Muscle of back (tissue), 11 donors: ENCODE data around the gene HS3ST3A1. TPM values are rescaled to one million over a fixed set of nuclear protein-coding genes. Genes with fewer than 3 reads are reported as not detected.
A peak's percentile ranks its signal among the peaks of the same experiment; 100 is the strongest.

Source experiments
- DNase-seq, 3 donors: peaks; one replicate each; pipeline versions ENCODE4 v3.0.0 to v3.0.0-alpha.2; 2013
- polyA plus RNA-seq, 10 donors: library from polyadenylated mRNA; unstranded; fragments of 120-200 nt; gene quantifications; one replicate each; pipeline ENCODE4 v1.2.1, GENCODE V29; 2013; ENCODE audit not compliant: insufficient read length in 10 of 10

HS3ST3A1 gene
- polyA plus RNA-seq, 10 donors: 0.79 to 4.4 (median 2.3) TPM

GRCh38 chr17:13495423-13495822, 106.3 kb downstream of the HS3ST3A1 start:
- no peak for DNase-seq

DNA sequence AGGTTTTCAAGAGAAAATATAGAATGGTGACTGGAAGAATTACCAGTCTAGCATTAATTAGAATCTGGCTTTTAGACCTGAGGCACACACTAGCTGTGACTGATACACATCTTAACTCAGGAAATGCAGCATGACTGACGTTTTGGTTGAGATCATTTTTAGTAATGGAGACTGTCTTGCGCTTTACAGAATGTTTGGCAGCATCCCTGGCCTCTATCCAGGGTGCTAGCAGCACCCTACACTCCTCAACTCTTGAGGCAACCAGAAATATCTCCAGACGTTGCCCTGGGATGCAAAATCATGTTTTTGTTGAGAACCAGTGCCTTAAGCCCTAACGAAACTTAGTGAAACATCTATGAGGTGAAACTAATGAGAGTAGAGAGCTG, 109.0 kb downstream of the HS3ST3A1 start:
- DNase-seq: no peak

DNA sequence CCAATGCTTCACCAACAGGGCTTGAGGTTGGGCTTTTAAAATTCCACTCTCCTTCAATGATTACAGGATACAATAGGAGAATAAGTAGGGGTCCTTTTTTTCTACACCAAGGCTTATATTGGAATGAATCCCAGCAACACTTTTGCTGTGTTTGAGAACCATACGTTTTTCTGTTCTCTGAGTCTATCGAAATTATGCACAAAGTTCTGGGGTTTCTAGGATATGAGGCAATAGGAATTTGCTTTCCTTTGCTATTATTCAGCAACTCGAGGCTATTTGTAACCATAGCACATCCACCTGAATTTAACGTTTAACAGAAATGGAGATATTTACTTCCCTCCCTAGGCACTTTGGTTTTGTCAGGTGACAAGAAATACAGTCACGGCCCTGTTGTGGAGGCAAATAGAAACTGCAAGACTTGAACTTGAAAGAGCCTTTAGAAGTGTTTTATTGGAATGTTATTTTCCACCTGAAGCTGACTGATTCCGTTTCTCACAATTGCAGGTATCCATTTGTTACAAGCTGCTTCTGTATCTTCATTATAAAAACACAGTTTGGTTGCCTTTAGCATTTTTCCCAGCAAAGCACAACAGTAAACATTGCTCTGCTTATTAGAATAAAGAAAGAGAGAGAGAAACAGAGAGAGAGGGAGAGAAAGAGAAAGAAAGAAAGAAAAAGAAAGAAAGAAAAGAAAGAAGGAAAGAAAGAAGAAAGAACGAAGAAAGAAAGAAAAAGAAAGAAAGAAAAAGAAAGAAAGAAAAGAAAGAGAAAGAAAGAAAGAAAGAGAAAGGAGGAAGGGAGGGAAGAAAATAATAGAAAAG, 109.6 kb downstream of the HS3ST3A1 start:
- DNase-seq: no peak

DNA sequence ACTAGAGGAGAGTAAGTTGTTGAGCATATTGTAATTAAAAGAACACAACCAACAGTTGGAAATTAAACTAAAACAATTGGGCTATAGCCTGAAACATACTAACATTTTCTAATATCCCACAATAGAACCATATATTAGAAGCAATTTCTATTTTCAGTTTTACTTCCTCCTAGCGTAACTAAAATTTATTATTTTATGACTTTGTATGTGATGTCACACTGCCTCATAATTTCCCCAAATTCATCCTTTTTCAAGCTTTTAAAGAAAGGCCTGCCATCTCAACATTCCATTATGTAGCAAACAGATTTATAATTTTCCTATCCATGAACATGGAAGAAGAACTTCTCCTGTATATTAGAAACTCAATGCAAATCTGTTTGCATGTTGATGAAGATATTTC, 110.2 kb downstream of the HS3ST3A1 start:
- DNase-seq: no peak

DNA sequence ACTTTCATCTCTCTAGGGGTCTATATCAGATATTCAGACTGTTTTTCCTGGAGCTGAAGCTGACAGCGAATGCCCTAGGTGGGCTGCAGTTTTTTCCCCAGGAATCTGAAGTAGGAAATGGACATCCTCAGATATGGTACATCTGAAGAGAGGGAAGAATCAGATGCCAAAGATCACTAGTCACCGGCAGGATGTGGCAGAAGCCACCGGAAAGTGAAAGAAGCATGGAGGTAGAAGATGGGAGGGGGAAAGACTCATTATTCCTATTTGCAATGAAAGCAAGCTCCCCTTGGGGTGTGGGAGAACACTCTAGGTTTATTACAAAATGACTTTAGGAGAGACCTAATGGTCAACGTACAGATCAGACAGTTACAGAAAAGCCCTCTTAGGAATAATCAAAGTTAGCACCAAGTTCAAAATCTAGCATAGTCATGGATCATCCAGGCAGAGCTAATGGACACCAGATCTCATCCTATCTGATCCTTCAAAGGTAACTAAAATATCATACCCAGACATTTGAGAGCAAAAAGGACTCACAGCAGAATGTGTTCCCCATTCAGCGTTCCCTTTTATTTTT, 110.7 kb downstream of the HS3ST3A1 start:
- DNase-seq: no peak

- no peak for DNase-seq
Observed at GRCh38 chr17:13490427-13490826, 111.3 kb downstream of the HS3ST3A1 start.

DNA sequence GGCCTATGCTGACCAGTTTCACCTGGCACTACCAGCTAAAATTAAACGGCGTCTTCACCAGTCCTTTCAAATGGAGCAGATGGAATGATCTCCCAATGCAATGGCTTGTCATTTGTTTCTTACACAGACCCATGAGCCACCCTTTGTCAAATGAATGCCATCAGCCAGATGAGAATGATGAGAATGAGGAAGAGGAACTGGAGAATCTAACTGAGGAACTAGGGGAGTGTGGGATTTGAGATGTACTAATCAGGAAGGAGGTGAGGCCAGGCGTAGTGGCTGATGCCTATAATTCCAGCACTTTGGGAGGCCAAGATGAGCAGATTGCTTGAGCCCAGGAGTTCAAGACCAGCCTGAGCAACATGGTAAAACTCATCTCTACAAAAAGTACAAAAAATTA, 116.4 kb downstream of the HS3ST3A1 start:
- no peak for DNase-seq

DNA sequence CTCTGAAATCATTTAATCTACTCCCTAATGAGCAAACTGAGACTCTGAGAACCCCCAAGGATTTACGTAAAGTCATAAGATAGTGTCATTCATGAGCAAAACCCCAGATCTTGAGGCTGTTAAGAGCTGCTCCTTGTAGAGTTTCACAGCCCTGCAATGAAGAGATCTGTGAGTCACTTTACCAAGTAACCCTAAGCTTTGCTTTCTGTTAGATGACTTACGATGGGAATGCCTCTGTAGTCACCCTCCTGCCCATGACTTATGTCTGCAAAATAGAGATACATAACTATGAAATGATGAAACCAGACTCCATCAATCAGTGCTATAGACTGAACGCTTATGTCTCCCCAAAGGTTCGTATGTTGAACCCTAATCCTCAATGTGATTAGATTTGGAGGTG, 117.7 kb downstream of the HS3ST3A1 start:
- DNase-seq: no peak

GRCh38 chr17:13480877-13481276, 120.9 kb downstream of the HS3ST3A1 start:
- no peak for DNase-seq

DNA sequence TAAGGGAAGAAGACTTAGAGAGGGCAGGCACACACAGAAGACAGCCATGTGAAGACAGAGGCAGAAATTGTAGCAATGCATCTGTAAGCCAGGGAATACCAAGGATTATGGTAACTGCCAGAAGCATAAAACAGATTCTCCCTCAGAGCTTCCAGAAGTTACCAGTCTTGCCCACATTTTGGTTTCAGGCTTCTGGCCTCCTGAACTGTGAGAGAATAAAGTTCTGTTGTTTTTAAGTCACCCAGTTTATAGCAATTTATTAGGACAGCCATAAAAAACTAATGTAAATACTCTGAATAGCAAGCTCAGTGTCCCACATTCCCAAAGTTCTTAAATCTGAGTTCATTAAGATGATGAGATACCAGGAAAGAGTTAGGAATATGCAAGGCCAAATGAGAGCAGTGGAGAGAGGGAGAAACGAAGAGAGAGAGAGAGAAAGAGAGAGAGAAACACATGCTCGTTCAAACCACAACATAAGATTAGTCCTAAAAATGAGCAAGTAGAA, 123.4 kb downstream of the HS3ST3A1 start:
- no peak for DNase-seq

DNA sequence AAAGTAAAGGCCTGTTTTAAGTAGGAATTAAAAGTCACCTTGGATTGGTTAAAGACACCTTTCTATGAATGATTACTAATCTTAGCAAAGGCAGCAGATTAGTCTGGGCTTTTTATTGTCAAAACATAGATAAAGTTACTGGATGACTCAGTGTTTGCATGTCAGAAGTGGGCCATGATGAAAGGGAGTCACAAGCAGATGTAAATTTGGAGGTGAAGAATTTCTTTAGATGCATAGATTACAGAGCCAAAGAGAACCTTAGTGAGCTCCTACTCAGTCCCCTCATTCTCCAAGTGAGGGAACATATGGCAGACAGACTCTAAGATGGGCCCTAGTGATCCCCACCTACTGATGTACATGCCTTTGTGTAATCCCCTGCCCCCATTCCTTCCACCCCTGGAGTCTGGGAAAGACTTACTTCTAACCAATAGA, 124.5 kb downstream of the HS3ST3A1 start:
- DNase-seq: no peak

- no peak for DNase-seq
Observed at GRCh38 chr17:13476720-13477119, 125.0 kb downstream of the HS3ST3A1 start.

DNA sequence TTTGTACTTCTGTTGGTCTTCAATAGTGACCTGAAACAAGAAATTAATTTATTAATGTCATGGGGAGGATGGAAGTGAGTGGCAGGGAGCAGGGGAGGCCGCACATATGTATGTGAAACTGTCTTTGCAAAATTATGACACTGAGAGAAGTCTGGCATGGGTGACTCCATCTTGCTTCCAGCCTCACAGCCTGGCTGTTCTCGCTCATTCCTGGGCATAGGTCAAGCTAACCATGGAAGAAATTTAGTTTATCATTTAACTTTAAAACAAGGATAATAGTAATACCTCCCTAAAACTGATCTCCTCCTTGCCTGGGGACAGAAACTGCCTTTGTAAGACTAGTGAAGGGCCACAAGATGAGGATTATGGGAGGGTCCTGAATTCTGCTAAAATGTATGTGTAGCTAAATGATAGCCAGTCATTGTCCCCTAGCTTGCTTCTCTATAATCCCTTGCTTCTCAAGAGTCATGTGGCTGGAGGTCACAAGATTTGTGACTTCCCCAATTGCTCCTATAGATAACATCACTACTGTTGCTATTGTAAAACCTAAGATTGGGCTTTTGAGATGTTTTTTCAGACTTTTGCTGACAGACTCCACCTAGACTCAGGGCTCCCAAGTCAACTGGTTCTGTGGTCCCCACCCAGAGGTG, 126.0 kb downstream of the HS3ST3A1 start:
- DNase-seq: no peak

DNA sequence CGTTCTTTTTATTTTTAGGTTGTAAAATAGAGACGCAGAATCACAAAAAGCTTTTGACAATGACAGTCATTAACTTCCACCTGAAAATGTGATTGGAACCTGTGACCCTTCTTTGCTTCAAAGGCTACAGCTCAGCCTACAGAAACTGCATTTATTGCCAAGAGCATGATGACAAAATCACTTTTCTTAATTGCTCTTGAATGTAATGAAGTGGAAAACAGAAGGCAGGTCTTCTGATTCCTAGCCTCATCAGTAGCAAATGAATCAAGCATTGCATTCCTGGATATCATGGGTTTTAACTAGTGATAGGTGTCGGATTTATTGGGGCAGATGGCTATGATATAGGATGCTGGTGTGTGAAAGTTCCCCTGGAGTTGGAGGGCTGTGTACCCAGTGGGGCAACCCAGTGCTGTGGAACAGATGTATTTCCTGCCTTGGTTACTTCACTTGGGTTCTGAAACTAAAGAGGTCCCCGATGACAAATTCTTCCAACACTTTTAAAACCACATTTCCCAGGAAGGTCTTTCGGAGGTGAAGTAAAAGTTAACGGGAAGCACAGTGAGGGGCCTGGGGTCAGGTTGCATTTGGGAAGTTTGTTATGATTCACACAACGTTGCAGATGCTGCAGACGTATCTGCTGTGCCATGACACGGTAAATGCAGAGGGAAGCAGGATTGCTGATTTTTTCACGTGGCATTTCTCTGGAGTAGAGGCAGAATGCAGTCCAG, 127.5 kb downstream of the HS3ST3A1 start:
- peak in 2 of 3 donors; percentile 26 to 41 for DNase-seq

DNA sequence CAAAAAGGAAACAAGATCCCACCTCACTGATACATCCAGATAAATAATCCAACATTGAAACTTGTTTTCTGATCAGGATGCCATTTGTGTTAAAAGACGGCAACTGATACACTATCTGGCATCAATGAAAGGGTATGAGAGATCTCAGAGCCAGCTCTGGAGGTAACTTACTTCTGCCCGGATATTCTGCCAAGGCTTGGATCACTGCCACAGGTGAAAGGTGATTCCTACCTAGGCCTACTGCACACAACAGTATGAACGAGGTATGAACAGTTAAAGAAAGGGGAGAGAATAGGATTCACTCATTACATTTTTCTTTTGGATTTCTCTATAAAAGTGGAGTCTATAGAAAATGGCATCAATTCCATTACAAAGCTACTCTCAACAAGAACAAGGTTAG, 136.1 kb downstream of the HS3ST3A1 start:
- no peak for DNase-seq

GRCh38 chr17:13462673-13463124, 139.0 kb downstream of the HS3ST3A1 start:
- DNase-seq: no peak

GRCh38 chr17:13462146-13462545, 139.6 kb downstream of the HS3ST3A1 start:
- peak in 1 of 3 donors; percentile 20 for DNase-seq

DNA sequence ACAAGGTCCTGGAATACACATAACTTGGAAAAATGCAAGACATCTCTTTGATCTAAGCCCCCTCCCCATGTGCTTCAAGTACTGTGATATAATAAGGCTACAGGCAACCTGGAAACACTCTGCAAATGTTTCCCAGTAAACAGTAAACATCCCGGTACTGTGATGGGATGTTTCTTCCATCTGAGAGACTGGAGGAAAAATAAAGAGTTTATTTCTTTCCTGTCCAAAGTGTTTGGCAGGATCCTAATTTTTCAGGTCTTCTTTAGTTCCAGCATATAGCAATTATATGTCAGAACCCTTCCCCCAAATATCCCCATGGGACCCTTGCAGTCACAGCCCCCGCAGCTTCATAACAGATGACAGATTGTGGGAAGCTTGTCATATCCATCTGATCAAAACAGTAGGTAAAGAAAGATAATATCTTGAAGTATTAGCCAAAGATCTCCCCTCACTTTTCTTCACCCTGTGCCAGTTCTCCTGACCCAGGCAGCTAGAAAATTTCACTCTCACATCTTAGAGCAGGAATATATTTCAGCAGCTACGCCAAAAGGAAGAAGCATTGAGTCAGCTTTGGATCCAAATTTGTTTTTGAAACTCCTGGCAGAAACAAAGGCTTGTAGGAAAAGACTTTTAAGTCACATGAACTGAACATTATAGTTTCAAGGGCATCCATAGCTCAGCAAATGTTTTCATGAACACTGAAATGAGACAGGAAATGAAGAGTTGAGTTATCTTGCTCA, 141.3 kb downstream of the HS3ST3A1 start:
- DNase-seq: peak in 2 of 3 donors; percentile 53 to 77

GRCh38 chr17:13457783-13458182, 143.9 kb downstream of the HS3ST3A1 start:
- DNase-seq: no peak
